ENCODE measurements around the gene TBC1D5.
"Not testable (repeated sequence)": the region's sequence is repeated elsewhere in the genome, so short reads cannot be mapped to it uniquely, and the experiment has no call there.

The TBC1D5 gene

DNA sequence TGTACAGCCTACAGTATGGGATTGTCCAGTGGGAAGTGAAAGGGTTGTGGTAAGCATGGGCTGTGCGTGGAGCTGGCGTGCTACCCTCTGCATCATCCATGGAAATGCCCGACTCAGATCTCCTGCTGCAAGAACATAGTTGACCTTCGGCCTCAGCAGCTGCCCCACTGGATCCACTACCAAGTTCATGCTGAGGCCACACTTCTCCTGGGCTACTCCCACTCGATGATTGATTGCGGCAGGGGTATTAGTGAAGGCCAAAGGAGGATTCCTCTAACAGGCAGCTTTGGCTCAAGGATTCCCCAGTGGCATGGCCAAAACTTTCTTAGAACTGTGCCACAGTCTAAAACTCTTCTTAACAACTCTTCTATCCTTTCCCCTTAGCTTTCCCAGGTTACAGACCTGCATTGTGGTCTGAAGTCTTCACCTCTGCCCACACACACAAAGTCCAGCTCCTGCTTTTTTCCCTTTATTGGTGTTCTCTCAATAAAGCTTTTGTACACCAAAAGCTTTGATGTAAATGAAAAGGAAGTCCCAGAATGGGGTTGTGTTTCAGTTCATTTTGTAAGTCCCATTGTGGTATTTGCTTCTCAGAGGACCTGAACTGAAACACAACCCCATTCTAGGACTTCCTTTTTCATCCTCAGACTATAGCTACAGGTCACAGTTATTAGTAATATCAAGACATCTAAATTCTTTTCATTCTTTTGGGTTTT, 4.9 kb upstream of the TBC1D5 start:
- no peak overlapping the region for H3K27ac ChIP-seq (ENCODE audit: low read length)
- H3K4me1 ChIP-seq (ENCODE audit: control insufficient read depth, low read depth, low read length) = peaks cover 6% of the 10 kb centered on the region
- H3K9ac ChIP-seq (ENCODE audit: low read length) = no peak overlapping the region
- H3K27me3 ChIP-seq (ENCODE audit: control insufficient read depth, insufficient read depth, low read length) = no peaks in the 10 kb centered on the region
- H3K4me3 ChIP-seq (ENCODE audit: low read length) = no peak overlapping the region
- no peaks in the 10 kb centered on the region for H3K9me3 ChIP-seq (ENCODE audit: control insufficient read depth, low read depth, low read length)
- H3K36me3 ChIP-seq (ENCODE audit: control insufficient read depth, low read depth, low read length) = no peaks in the 10 kb centered on the region

DNA sequence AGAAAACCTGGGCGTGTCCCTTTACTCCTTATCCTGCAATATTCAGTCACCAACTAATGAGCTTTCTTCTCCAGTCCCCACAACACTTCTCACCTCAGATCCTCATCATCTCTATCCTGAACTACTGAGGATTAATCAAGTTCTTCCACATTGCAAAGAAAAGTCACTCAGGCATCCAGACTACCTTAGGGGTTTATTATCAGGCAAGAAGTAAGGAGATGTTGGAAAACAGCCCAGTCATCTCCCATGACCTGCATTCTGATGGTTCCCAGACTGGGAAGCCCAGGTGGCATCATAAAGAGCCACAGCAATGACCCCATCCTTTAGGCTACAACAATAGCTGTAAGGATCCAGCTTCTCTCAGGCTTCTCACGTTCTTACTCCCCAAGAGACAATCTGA, 3.5 kb upstream of the TBC1D5 start:
- no peak overlapping the region for H3K27ac ChIP-seq (ENCODE audit: low read length)
- peaks cover 12% of the 10 kb centered on the region for H3K4me1 ChIP-seq (ENCODE audit: control insufficient read depth, low read depth, low read length)
- no peaks in the 10 kb centered on the region for H3K9me3 ChIP-seq (ENCODE audit: control insufficient read depth, low read depth, low read length)
- no peaks in the 10 kb centered on the region for H3K27me3 ChIP-seq (ENCODE audit: control insufficient read depth, insufficient read depth, low read length)
- no peak overlapping the region for H3K4me3 ChIP-seq (ENCODE audit: low read length)
- H3K9ac ChIP-seq (ENCODE audit: low read length) = no peak overlapping the region
- no peaks in the 10 kb centered on the region for H3K36me3 ChIP-seq (ENCODE audit: control insufficient read depth, low read depth, low read length)

DNA sequence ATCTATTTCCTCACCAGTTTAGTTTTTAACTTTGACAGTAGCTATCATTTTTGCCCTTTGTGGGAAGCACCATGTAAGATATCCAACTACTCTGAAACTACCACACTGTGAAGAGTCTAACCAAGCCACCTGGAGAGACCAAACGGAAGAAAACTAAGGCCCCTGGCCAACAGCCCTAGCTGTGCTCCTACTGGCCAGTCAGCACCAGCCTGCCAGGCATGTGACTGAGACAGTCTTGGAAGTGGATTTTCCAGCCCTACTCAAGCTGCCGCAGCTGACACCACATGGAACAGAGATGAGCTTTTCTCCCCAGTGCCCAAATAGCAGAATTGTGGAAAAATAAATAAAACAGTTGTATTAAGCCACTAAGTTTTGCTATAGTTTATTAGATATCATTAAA, 2.9 kb upstream of the TBC1D5 start:
- Histone ChIP-seq H3K9ac (ENCODE audit: low read length) (no peak overlapping the region), H3K9me3 (ENCODE audit: control insufficient read depth, low read depth, low read length) (no peaks in the 10 kb centered on the region), H3K4me3 (ENCODE audit: low read length) (no peak overlapping the region), H3K27ac (ENCODE audit: low read length) (no peak overlapping the region), H3K36me3 (ENCODE audit: control insufficient read depth, low read depth, low read length) (no peaks in the 10 kb centered on the region), H3K27me3 (ENCODE audit: control insufficient read depth, insufficient read depth, low read length) (no peaks in the 10 kb centered on the region), H3K4me1 (ENCODE audit: control insufficient read depth, low read depth, low read length) (peaks cover 18% of the 10 kb centered on the region)

DNA sequence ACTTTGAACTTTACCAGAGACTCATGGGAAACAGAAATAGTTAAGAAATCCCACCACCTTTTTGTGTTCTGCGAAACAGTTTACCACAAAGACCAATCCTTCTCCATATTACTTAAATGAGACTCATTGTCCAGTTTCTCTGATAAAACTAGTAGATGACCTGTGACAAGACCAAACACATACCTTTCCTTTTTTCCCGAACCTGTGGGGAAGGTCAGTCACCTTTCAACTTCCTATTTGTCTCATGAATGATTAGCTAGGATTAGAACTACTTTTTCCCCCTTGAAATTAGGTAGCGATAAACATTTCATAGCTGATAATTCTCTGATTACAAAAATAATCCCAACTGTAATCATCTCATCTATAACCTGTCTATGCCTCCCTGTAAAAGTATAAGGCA, 2.3 kb upstream of the TBC1D5 start:
- no peak overlapping the region for H3K4me3 ChIP-seq (ENCODE audit: low read length)
- H3K27ac ChIP-seq (ENCODE audit: low read length) = no peak overlapping the region
- H3K4me1 ChIP-seq (ENCODE audit: control insufficient read depth, low read depth, low read length) = peaks cover 18% of the 10 kb centered on the region
- no peak overlapping the region for H3K9ac ChIP-seq (ENCODE audit: low read length)
- H3K9me3 ChIP-seq (ENCODE audit: control insufficient read depth, low read depth, low read length) = no peaks in the 10 kb centered on the region
- no peaks in the 10 kb centered on the region for H3K27me3 ChIP-seq (ENCODE audit: control insufficient read depth, insufficient read depth, low read length)
- H3K36me3 ChIP-seq (ENCODE audit: control insufficient read depth, low read depth, low read length) = no peaks in the 10 kb centered on the region

DNA sequence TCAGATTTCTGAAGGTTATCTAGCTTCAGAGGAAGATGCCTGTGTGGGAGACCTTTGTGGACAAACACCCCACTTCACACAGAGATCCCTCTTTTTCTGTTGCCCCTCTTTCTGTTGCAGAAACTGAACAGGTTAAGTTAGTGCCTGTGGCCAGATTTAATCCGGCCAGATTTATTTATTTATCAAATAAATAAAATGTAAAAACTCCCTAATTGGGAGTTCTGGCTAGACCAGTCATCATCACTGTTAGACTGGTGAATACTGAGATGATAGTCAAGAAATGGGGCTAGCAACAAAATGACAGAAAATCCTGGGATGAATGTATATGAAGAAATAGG, 1.2 kb upstream of the TBC1D5 start:
- no peaks in the 10 kb centered on the region for H3K36me3 ChIP-seq (ENCODE audit: control insufficient read depth, low read depth, low read length)
- no peak overlapping the region for H3K9ac ChIP-seq (ENCODE audit: low read length)
- H3K27me3 ChIP-seq (ENCODE audit: control insufficient read depth, insufficient read depth, low read length) = no peaks in the 10 kb centered on the region
- H3K27ac ChIP-seq (ENCODE audit: low read length) = no peak overlapping the region
- peaks cover 18% of the 10 kb centered on the region for H3K4me1 ChIP-seq (ENCODE audit: control insufficient read depth, low read depth, low read length)
- peak overlapping the region; percentile 81 for H3K4me3 ChIP-seq (ENCODE audit: low read length)
- no peaks in the 10 kb centered on the region for H3K9me3 ChIP-seq (ENCODE audit: control insufficient read depth, low read depth, low read length)

DNA sequence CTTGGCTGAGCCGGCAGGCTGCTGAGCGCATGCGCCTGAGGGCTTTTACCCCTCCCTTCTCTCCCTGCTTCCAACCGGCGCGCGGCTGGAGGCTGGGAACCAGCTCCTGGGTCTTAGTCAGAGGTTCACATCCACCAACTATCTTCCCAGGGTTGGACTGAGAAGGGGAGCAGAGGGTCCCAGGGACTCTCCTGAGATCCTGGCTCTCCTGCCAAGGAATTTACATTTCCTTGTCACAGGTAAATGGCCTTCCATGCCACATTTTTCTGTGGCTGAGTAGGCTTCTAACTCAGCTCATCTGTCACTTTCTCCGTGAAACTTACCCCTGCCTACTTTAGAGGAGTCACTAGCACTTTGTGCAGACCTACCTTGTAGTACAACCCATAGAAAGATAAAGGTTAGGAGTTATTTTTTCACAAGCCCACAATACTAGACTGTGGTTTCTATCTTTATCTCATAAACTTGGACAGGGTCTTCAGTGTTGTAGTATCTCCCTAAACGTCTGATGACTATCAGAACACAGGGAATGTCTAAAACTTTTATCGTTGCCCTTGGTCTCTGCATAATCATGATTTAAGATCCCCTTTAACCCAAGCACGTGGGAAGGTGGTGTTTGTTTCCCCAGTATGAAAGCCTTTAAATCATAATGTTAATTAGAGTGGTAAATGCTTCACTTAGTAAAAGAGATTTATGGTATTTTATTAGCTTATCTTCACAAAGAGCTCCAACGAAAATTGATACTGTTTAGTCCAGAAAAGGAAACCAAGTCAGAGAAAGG, 638 bp upstream of the TBC1D5 start:
- no peaks in the 10 kb centered on the region for H3K9me3 ChIP-seq (ENCODE audit: control insufficient read depth, low read depth, low read length)
- H3K27ac ChIP-seq (ENCODE audit: low read length) = peak overlapping the region; percentile 35
- H3K4me1 ChIP-seq (ENCODE audit: control insufficient read depth, low read depth, low read length) = peaks cover 18% of the 10 kb centered on the region

DNA sequence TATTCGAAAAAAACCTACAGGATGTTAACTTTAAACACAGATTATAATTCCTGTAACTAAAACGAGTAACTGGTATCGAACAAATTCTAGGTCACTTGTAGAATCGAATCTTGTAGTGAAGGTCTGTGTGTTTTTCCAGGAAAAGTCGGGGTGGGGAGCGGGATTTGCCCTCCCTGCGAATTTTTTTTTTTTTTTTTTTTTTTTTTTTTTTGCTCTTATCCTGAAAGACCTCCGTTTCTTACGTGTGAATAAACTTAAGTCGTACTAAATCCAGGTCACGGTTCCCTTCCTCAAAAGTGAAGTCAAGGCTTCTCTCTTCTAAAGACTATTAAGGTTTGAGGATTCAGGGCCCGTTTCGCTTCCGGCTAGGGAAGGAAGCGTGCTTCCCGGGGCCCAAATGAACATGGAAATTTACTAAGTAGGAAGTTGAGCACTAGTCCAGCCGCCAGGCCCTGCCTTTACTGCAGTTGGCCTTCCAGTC, 770 bp downstream of the TBC1D5 start:
- Histone ChIP-seq H3K9ac (ENCODE audit: low read length) (peak overlapping the region; percentile 86), H3K27ac (ENCODE audit: low read length) (peak overlapping the region; percentile 88), H3K27me3 (ENCODE audit: control insufficient read depth, insufficient read depth, low read length) (no peaks in the 10 kb centered on the region), H3K36me3 (ENCODE audit: control insufficient read depth, low read depth, low read length) (no peaks in the 10 kb centered on the region), H3K9me3 (ENCODE audit: control insufficient read depth, low read depth, low read length) (no peaks in the 10 kb centered on the region), H3K4me3 (ENCODE audit: low read length) (peak overlapping the region; percentile 81), H3K4me1 (ENCODE audit: control insufficient read depth, low read depth, low read length) (peaks cover 18% of the 10 kb centered on the region)

More for the DNA sequence above, 638 bp upstream of the TBC1D5 start:
- Histone ChIP-seq H3K36me3 (ENCODE audit: control insufficient read depth, low read depth, low read length) (no peaks in the 10 kb centered on the region), H3K9ac (ENCODE audit: low read length) (peak overlapping the region; percentile 86), H3K27me3 (ENCODE audit: control insufficient read depth, insufficient read depth, low read length) (no peaks in the 10 kb centered on the region), H3K4me3 (ENCODE audit: low read length) (peak overlapping the region; percentile 81)

DNA sequence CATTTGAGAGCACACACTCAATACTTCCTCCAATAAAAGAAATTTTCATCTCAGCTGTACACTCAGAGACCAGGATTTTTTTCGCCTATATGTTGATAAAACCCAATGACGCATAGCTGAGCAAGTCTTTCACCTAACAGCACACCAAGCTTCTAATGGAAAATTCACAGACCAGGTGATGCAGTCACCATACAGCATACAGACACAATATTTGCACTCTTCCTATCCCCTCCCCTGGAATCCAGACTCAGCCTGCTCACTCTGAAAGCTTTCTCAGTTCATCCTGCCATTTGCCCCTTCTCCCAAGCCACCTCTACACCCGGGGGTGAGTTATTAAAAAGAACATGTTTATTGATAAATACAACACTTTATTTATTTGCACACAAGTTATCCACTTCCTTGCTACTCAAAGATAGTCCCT, 1.7 kb downstream of the TBC1D5 start:
- no peaks in the 10 kb centered on the region for H3K36me3 ChIP-seq (ENCODE audit: control insufficient read depth, low read depth, low read length)
- peaks cover 18% of the 10 kb centered on the region for H3K4me1 ChIP-seq (ENCODE audit: control insufficient read depth, low read depth, low read length)
- peak overlapping the region; percentile 81 for H3K4me3 ChIP-seq (ENCODE audit: low read length)
- H3K9ac ChIP-seq (ENCODE audit: low read length) = peak overlapping the region; percentile 86
- no peaks in the 10 kb centered on the region for H3K27me3 ChIP-seq (ENCODE audit: control insufficient read depth, insufficient read depth, low read length)
- H3K27ac ChIP-seq (ENCODE audit: low read length) = peak overlapping the region; percentile 63
- no peaks in the 10 kb centered on the region for H3K9me3 ChIP-seq (ENCODE audit: control insufficient read depth, low read depth, low read length)

DNA sequence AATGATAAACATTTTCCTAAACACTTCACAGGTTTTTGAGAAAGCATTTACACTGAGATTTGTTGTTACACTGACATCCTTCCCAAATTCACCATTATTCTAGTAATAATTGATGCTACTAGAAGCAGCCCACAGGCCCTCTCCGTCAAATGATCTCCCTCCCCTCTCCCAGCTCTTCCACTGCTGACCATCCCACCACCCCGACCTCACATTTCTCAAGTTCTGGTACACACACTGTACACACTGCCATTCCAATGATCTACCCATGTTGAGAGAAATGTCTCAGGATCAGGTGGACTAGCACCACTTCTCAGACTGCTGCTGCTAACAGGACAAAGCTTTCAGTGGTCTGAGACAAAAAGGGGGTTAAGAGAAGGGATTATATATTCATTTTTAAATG, 3.5 kb downstream of the TBC1D5 start:
- H3K9ac ChIP-seq (ENCODE audit: low read length) = no peak overlapping the region
- H3K4me3 ChIP-seq (ENCODE audit: low read length) = no peak overlapping the region
- H3K9me3 ChIP-seq (ENCODE audit: control insufficient read depth, low read depth, low read length) = no peaks in the 10 kb centered on the region
- H3K27ac ChIP-seq (ENCODE audit: low read length) = no peak overlapping the region
- no peaks in the 10 kb centered on the region for H3K36me3 ChIP-seq (ENCODE audit: control insufficient read depth, low read depth, low read length)
- H3K27me3 ChIP-seq (ENCODE audit: control insufficient read depth, insufficient read depth, low read length) = no peaks in the 10 kb centered on the region
- H3K4me1 ChIP-seq (ENCODE audit: control insufficient read depth, low read depth, low read length) = peaks cover 18% of the 10 kb centered on the region

DNA sequence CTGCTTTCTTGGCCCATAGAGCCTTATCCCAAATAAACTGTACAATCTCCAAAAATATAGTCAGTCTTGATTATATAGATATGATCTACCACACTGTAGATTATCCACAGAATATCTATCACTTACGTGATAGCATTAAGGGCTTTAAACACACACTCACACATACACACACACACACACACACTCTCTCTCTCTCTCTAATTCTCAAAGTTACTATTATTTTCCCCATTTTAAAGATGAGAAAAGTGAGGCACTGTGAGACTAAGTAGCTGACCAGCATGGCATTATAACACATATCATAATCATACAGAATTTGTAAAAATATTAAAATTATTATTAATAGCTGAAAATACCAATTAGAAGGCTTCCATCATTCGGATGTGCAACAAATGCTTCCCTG, 4.2 kb downstream of the TBC1D5 start:
- H3K27ac ChIP-seq (ENCODE audit: low read length) = no peak overlapping the region
- no peaks in the 10 kb centered on the region for H3K9me3 ChIP-seq (ENCODE audit: control insufficient read depth, low read depth, low read length)
- H3K4me3 ChIP-seq (ENCODE audit: low read length) = no peak overlapping the region
- H3K27me3 ChIP-seq (ENCODE audit: control insufficient read depth, insufficient read depth, low read length) = no peaks in the 10 kb centered on the region
- H3K9ac ChIP-seq (ENCODE audit: low read length) = no peak overlapping the region
- peaks cover 15% of the 10 kb centered on the region for H3K4me1 ChIP-seq (ENCODE audit: control insufficient read depth, low read depth, low read length)
- no peaks in the 10 kb centered on the region for H3K36me3 ChIP-seq (ENCODE audit: control insufficient read depth, low read depth, low read length)

DNA sequence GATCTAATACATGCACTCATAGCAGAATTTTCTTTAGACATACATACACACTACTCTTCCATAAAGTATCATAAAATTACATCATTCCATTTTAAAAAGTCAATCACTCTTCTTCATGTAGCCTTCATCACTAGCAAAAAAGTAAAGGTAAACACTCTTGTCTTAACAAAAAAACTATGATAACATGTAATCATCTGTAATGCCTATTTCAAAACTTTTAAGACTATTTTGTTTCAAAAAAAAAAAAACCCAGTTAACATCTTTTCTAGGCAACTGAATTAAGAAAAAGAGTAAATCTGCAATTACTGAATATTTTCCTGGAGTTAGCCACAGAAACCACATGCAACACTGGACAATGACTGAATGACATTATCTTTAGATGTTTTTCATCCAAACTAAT, 4.8 kb downstream of the TBC1D5 start:
- H3K36me3 ChIP-seq (ENCODE audit: control insufficient read depth, low read depth, low read length) = no peaks in the 10 kb centered on the region
- H3K4me1 ChIP-seq (ENCODE audit: control insufficient read depth, low read depth, low read length) = peaks cover 12% of the 10 kb centered on the region
- H3K9ac ChIP-seq (ENCODE audit: low read length) = no peak overlapping the region
- H3K4me3 ChIP-seq (ENCODE audit: low read length) = no peak overlapping the region
- no peaks in the 10 kb centered on the region for H3K9me3 ChIP-seq (ENCODE audit: control insufficient read depth, low read depth, low read length)
- no peak overlapping the region for H3K27ac ChIP-seq (ENCODE audit: low read length)
- no peaks in the 10 kb centered on the region for H3K27me3 ChIP-seq (ENCODE audit: control insufficient read depth, insufficient read depth, low read length)

DNA sequence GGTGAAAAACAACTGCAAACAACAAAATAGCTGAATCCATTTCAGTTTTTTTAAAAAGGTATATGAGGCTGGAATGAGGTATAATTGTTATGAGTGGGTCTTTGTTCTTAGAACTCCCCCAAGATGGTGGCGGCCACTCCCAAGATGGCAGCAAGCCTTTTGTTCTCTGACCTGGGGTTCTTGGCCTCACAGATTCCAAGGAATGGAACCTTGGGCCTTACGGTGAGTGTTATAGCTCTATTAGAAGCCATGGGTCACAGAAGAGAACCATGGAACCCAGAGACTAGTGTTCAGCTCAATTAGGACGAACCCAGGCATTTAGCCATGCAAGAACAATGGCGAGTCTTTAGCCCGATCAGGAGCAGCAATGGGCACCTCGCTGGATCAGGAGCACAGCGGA, 7.1 kb downstream of the TBC1D5 start:
- H3K4me3 ChIP-seq (ENCODE audit: low read length); H3K27me3 ChIP-seq (ENCODE audit: control insufficient read depth, insufficient read depth, low read length); H3K36me3 ChIP-seq (ENCODE audit: control insufficient read depth, low read depth, low read length): not testable (repeated sequence)

More for the DNA sequence above, 7.1 kb downstream of the TBC1D5 start:
- H3K9ac ChIP-seq (ENCODE audit: low read length); H3K9me3 ChIP-seq (ENCODE audit: control insufficient read depth, low read depth, low read length); H3K27ac ChIP-seq (ENCODE audit: low read length); H3K4me1 ChIP-seq (ENCODE audit: control insufficient read depth, low read depth, low read length): not testable (repeated sequence)
